ENCODE data around the gene PCK1.

Gene PCK1

DNA sequence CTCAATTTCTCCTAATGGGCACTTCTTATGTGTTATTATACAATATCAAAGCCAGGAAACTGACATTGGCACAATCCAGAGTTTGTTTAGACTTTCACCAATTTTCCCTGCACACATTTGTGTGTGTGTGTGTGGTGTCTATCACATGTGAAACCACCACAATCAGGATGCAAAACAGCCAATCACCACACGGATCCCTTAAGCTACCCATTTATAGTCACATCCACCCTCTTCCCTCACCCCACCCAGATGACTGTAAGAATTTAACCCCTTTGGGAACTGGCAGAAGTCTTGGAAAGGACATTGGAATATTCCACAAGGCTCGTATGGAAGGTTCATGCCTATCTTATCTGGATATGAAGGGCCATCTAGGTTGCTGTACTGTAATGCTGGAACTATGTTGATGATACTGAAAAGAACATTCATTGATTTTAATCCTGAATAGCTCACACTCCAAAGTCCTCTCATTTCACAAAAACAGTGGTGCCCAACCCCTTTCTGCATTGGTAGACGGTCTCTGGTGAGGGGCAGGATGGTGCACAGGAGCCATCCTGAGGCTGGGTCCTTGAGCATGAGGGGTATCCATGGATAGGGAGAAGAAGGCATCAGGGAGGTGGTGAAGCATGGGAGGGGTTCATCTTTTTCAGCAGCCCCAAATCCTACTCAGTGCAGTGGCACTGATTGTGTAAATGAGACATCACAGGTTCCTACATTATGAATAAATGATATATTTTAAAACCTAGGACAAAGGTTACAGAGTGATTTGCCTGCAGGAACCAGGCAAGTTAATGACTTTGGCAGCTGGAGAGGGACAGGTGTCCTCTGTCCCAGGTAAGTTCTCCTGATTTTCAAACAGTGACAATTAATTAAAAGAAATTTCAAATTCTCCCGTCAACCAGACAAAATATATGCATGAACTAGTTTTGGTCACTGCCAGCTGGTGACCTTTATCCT is 23.9 kb upstream of the PCK1 start:
- H3K9me3 ChIP-seq (ENCODE audit: control insufficient read depth in 2 of 2, low read length in 2 of 2) = peaks cover 6 to 21% of the 10 kb centered on the region in 2 donors
- no peak overlapping the region for H3K27ac ChIP-seq (ENCODE audit: low read length)
- H3K36me3 ChIP-seq (ENCODE audit: control insufficient read depth in 2 of 2, insufficient read depth in 2 of 2, low read length in 2 of 2) = no peaks in the 10 kb centered on the region
- no peaks in the 10 kb centered on the region for H3K4me1 ChIP-seq (ENCODE audit: control insufficient read depth, insufficient read depth, low read length)
- no peak overlapping the region for H3K9ac ChIP-seq (ENCODE audit: low read length in 2 of 2)
- no peaks in the 10 kb centered on the region for H3K27me3 ChIP-seq (ENCODE audit: control insufficient read depth in 1 of 2, insufficient read depth in 2 of 2, low read length in 2 of 2)
- H3K4me3 ChIP-seq (ENCODE audit: low read length in 2 of 2) = no peak overlapping the region

DNA sequence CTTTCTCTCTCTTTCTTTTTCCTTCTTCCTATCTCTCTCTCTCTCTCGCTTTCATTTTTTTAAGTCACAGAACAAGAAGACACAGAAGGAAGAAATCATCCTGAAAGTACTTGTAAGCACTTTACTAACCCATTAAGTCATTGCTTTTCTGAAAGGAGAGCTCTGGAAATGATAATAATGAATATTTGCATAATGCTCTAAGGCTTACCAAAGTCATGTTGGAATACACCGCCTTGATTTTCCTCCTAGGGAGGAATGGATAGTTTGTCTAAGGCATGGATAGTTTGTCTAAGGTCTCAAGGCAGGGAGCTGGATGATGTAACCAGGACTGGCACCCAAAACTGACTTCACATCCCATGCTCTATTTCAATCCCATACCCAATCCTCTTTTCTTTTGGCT is 23.1 kb upstream of the PCK1 start:
- no peak overlapping the region for H3K27ac ChIP-seq (ENCODE audit: low read length)
- H3K4me3 ChIP-seq (ENCODE audit: low read length in 2 of 2) = no peak overlapping the region

GRCh38 chr20:57539889-57540288 is 21.0 kb upstream of the PCK1 start:
- H3K27ac ChIP-seq (ENCODE audit: low read length) = no peak overlapping the region
- H3K36me3 ChIP-seq (ENCODE audit: control insufficient read depth in 2 of 2, insufficient read depth in 2 of 2, low read length in 2 of 2) = no peaks in the 10 kb centered on the region
- no peaks in the 10 kb centered on the region for H3K27me3 ChIP-seq (ENCODE audit: control insufficient read depth in 1 of 2, insufficient read depth in 2 of 2, low read length in 2 of 2)
- H3K4me3 ChIP-seq (ENCODE audit: low read length in 2 of 2) = no peak overlapping the region
- H3K9ac ChIP-seq (ENCODE audit: low read length in 2 of 2) = no peak overlapping the region
- H3K4me1 ChIP-seq (ENCODE audit: control insufficient read depth, insufficient read depth, low read length) = no peaks in the 10 kb centered on the region
- H3K9me3 ChIP-seq (ENCODE audit: control insufficient read depth in 2 of 2, low read length in 2 of 2) = peaks cover 6 to 17% of the 10 kb centered on the region in 2 donors

More for the DNA sequence above, 23.1 kb upstream of the PCK1 start:
- H3K4me1 ChIP-seq (ENCODE audit: control insufficient read depth, insufficient read depth, low read length) = no peaks in the 10 kb centered on the region
- H3K9ac ChIP-seq (ENCODE audit: low read length in 2 of 2) = no peak overlapping the region
- H3K27me3 ChIP-seq (ENCODE audit: control insufficient read depth in 1 of 2, insufficient read depth in 2 of 2, low read length in 2 of 2) = no peaks in the 10 kb centered on the region
- peaks cover 6 to 21% of the 10 kb centered on the region in 2 donors for H3K9me3 ChIP-seq (ENCODE audit: control insufficient read depth in 2 of 2, low read length in 2 of 2)
- H3K36me3 ChIP-seq (ENCODE audit: control insufficient read depth in 2 of 2, insufficient read depth in 2 of 2, low read length in 2 of 2) = no peaks in the 10 kb centered on the region

DNA sequence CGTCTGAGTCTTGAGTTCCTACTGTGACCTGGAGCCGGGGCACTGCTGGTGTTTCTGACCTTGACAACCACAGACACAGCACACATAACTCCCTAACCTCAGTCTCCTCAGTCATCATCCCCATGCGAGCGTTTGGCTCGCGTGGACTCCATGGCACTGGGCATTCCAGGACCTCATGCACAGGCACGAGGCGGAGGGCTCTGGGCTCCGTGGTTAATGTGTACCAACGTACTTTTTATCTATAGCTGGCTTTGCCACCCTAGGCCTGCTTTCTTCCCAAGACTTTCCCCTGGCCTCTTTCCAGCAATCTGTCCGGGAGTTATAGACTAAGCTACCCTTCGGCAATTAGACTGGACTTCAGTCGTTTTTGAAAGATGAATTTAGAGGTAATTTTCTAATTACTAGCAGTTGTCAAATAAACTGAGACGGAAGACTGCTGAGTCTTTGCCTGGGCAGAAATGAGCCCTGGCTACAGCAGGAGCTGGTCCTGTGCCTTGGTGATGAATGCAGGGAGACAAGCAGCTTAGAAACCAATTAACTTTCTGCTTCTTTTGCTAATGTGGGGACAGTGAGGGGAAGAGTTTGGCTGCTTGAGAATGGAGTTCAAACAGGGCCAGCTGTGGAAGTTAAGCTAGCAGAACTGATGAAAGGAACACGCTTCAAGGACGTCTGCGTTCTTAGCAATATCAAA is 19.9 kb upstream of the PCK1 start:
- no peak overlapping the region for H3K9ac ChIP-seq (ENCODE audit: low read length in 2 of 2)
- H3K27ac ChIP-seq (ENCODE audit: low read length) = no peak overlapping the region

GRCh38 chr20:57543754-57544153 is 17.2 kb upstream of the PCK1 start:
- Histone ChIP-seq H3K4me1 (ENCODE audit: control insufficient read depth, insufficient read depth, low read length) (peaks cover 4% of the 10 kb centered on the region), H3K4me3 (ENCODE audit: low read length in 2 of 2) (no peak overlapping the region), H3K9me3 (ENCODE audit: control insufficient read depth in 2 of 2, low read length in 2 of 2) (peaks cover 0 to 3% of the 10 kb centered on the region in 2 donors), H3K27ac (ENCODE audit: low read length) (no peak overlapping the region), H3K36me3 (ENCODE audit: control insufficient read depth in 2 of 2, insufficient read depth in 2 of 2, low read length in 2 of 2) (no peaks in the 10 kb centered on the region), H3K9ac (ENCODE audit: low read length in 2 of 2) (no peak overlapping the region), H3K27me3 (ENCODE audit: control insufficient read depth in 1 of 2, insufficient read depth in 2 of 2, low read length in 2 of 2) (no peaks in the 10 kb centered on the region)

More for the DNA sequence above, 19.9 kb upstream of the PCK1 start:
- Histone ChIP-seq H3K36me3 (ENCODE audit: control insufficient read depth in 2 of 2, insufficient read depth in 2 of 2, low read length in 2 of 2) (no peaks in the 10 kb centered on the region), H3K9me3 (ENCODE audit: control insufficient read depth in 2 of 2, low read length in 2 of 2) (peaks cover 6 to 15% of the 10 kb centered on the region in 2 donors), H3K4me3 (ENCODE audit: low read length in 2 of 2) (no peak overlapping the region), H3K27me3 (ENCODE audit: control insufficient read depth in 1 of 2, insufficient read depth in 2 of 2, low read length in 2 of 2) (no peaks in the 10 kb centered on the region), H3K4me1 (ENCODE audit: control insufficient read depth, insufficient read depth, low read length) (no peaks in the 10 kb centered on the region)

DNA sequence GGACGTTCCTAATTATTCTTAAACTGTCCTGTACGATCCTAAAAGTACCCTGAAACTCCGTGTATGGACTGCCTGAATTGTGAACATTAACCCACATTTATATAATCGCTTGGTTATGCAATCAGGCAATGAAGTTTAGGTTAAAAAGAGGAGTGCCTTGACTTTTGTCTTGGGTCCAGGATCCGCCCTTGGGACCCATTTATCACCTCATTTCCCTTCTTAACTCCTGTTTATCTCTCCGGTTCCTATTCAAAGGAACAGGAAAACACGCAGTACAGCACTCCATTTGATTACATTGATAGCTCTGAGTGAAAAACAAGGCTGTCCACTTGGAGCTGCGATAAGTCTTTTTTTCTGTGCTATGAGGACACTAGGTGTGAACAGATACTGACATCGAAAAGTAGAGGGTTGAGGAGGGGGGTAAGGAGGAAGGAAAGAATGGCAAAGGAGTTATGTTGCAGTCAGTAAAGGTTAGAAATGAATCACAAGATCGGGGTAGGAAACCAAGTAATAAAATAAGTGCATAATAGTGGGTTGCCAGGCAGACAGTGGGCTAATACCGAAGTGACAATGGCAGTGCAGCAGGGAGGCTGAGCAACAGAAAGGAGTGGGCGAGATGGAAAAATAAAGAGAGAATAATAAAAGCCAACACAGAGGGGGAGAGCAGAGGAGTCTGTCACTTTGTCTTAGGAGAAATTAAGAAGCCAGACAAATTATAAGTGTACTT is 15.9 kb upstream of the PCK1 start:
- no peaks in the 10 kb centered on the region for H3K27me3 ChIP-seq (ENCODE audit: control insufficient read depth in 1 of 2, insufficient read depth in 2 of 2, low read length in 2 of 2)

DNA sequence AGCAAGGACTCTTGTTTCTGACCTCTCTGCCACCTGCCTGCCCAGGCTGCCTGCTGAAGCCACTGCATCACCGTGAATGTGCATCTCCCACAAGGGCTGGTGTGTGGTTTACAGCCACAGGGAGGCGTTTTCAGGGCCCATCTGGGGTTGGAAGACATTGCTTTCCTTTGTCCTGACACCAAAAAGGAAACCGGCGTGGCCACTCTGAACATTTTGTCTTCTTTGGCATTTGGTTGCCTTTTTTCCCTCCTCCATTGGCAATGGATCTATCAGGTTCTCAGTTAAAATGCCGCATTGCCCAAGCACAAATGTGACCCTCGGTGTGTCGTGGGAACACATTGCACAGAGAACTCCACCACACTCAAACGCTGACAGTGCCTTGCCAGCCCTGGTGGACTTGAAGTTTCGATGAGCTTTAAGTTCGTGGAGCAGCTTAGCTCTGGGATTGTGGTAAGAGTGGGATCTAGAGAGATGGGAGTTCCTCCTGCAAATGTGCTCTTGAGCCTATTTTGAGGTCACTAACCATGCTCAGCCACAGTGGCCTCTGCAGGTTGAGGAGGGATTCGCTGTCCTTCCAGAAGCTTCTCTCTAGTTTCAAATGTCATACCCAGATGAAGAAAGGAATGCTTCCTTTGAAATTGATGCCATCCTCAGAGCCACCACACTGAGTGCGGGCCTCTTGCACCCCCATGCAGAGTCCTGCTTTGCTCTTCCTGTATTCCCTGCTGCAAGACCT is 14.8 kb upstream of the PCK1 start:
- Histone ChIP-seq H3K4me1 (ENCODE audit: control insufficient read depth, insufficient read depth, low read length) (peaks cover 4% of the 10 kb centered on the region), H3K27me3 (ENCODE audit: control insufficient read depth in 1 of 2, insufficient read depth in 2 of 2, low read length in 2 of 2) (no peaks in the 10 kb centered on the region), H3K9me3 (ENCODE audit: control insufficient read depth in 2 of 2, low read length in 2 of 2) (no peaks in the 10 kb centered on the region), H3K4me3 (ENCODE audit: low read length in 2 of 2) (no peak overlapping the region), H3K9ac (ENCODE audit: low read length in 2 of 2) (no peak overlapping the region), H3K36me3 (ENCODE audit: control insufficient read depth in 2 of 2, insufficient read depth in 2 of 2, low read length in 2 of 2) (no peaks in the 10 kb centered on the region), H3K27ac (ENCODE audit: low read length) (no peak overlapping the region)

More for the DNA sequence above, 15.9 kb upstream of the PCK1 start:
- H3K4me1 ChIP-seq (ENCODE audit: control insufficient read depth, insufficient read depth, low read length) = peaks cover 4% of the 10 kb centered on the region
- H3K36me3 ChIP-seq (ENCODE audit: control insufficient read depth in 2 of 2, insufficient read depth in 2 of 2, low read length in 2 of 2) = no peaks in the 10 kb centered on the region
- H3K27ac ChIP-seq (ENCODE audit: low read length) = no peak overlapping the region
- H3K4me3 ChIP-seq (ENCODE audit: low read length in 2 of 2) = no peak overlapping the region
- H3K9me3 ChIP-seq (ENCODE audit: control insufficient read depth in 2 of 2, low read length in 2 of 2) = no peaks in the 10 kb centered on the region
- no peak overlapping the region for H3K9ac ChIP-seq (ENCODE audit: low read length in 2 of 2)

- Histone ChIP-seq H3K4me3 (ENCODE audit: low read length in 2 of 2) (no peak overlapping the region), H3K36me3 (ENCODE audit: control insufficient read depth in 2 of 2, insufficient read depth in 2 of 2, low read length in 2 of 2) (no peaks in the 10 kb centered on the region), H3K9me3 (ENCODE audit: control insufficient read depth in 2 of 2, low read length in 2 of 2) (no peaks in the 10 kb centered on the region), H3K27me3 (ENCODE audit: control insufficient read depth in 1 of 2, insufficient read depth in 2 of 2, low read length in 2 of 2) (peaks cover 0 to 4% of the 10 kb centered on the region in 2 donors), H3K4me1 (ENCODE audit: control insufficient read depth, insufficient read depth, low read length) (peaks cover 4% of the 10 kb centered on the region), H3K9ac (ENCODE audit: low read length in 2 of 2) (no peak overlapping the region), H3K27ac (ENCODE audit: low read length) (no peak overlapping the region)
Measured at GRCh38 chr20:57546956-57547649, 13.8 kb upstream of the PCK1 start.

DNA sequence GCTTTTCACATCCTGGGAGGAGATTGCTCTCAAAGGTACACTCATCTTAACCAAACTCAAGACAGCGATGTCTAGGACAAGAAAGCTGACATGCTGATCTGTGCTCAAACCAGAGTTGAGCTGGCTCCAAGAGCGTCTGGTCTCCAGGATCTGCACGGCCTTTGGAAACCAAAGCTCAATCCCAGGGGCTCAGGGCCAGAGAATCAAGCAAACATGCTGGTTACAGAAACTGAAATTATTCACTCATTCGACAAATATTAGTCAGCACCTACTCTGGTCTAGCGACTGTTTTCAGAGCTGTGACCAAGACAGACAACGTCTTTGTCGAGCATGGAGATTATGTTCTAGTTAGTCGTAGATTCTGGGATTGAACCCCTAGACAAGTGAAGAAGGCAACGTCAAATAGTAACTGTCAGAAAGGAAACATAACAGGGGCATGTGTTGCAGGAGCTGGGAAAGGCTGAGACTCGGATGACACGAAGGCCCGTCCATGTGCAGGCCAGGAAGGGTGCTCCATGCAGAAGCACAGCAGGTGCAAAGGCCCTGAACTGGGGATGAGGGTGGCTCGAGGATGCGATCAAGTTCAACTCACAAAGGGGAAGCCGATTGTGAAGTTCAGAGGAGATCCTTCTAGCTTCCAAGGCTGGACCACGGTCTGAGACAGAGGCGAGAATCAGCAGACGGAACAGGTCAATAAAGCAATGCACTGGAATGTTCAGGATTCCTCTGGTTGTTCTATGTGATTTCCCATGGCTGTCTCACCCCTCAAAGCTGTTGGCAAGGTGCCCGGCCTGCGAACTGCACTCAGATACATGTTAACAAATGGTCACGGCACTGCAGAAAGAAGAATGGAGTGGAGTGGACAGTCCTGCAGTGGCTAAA is 12.5 kb upstream of the PCK1 start:
- Histone ChIP-seq H3K27me3 (ENCODE audit: control insufficient read depth in 1 of 2, insufficient read depth in 2 of 2, low read length in 2 of 2) (peaks cover 0 to 4% of the 10 kb centered on the region in 2 donors), H3K9ac (ENCODE audit: low read length in 2 of 2) (no peak overlapping the region), H3K27ac (ENCODE audit: low read length) (no peak overlapping the region), H3K4me1 (ENCODE audit: control insufficient read depth, insufficient read depth, low read length) (peaks cover 6% of the 10 kb centered on the region), H3K9me3 (ENCODE audit: control insufficient read depth in 2 of 2, low read length in 2 of 2) (no peaks in the 10 kb centered on the region), H3K36me3 (ENCODE audit: control insufficient read depth in 2 of 2, insufficient read depth in 2 of 2, low read length in 2 of 2) (no peaks in the 10 kb centered on the region), H3K4me3 (ENCODE audit: low read length in 2 of 2) (no peak overlapping the region)

Measured in stomach smooth muscle (tissue), 2 donors.